Measurements from ENCODE around the gene CRYGN.

CRYGN gene

GRCh38 chr7:151457534-151457933, 17.6 kb upstream of the CRYGN start:
- H3K4me2 ChIP-seq = no peak overlapping the region
- H4K20me1 ChIP-seq (ENCODE audit: insufficient read depth) = no peaks in the 10 kb centered on the region
- no peak overlapping the region for H3K4me3 ChIP-seq (IDR thresholded peaks at IDR 0.05; ENCODE audit: insufficient read depth, low read depth, low read length)
- H2AFZ ChIP-seq (ENCODE audit: low read depth) = no peak overlapping the region
- H3K9ac ChIP-seq = no peak overlapping the region
- H3K79me2 ChIP-seq (ENCODE audit: insufficient read depth, low read depth) = no peaks in the 10 kb centered on the region
- H3K36me3 ChIP-seq (ENCODE audit: insufficient read depth) = no peaks in the 10 kb centered on the region
- H3K27ac ChIP-seq = no peak overlapping the region
- no peaks in the 10 kb centered on the region for H3K27me3 ChIP-seq (ENCODE audit: insufficient read depth, low read depth)
- no peak for TF ChIP-seq CTCF (conservative IDR thresholded peaks at IDR 0.05; ENCODE audit: low read depth, low read length)
- H3K4me1 ChIP-seq (ENCODE audit: low read depth, poor library complexity, severe bottlenecking) = no peaks in the 10 kb centered on the region

GRCh38 chr7:151456782-151457181, 16.8 kb upstream of the CRYGN start:
- H3K9ac ChIP-seq = no peak overlapping the region
- no peak overlapping the region for H3K4me3 ChIP-seq (IDR thresholded peaks at IDR 0.05; ENCODE audit: insufficient read depth, low read depth, low read length)
- H3K27ac ChIP-seq = no peak overlapping the region
- H3K79me2 ChIP-seq (ENCODE audit: insufficient read depth, low read depth) = no peaks in the 10 kb centered on the region
- H3K27me3 ChIP-seq (ENCODE audit: insufficient read depth, low read depth) = no peaks in the 10 kb centered on the region
- no peak for TF ChIP-seq CTCF (conservative IDR thresholded peaks at IDR 0.05; ENCODE audit: low read depth, low read length)
- H3K36me3 ChIP-seq (ENCODE audit: insufficient read depth) = no peaks in the 10 kb centered on the region
- no peaks in the 10 kb centered on the region for H3K4me1 ChIP-seq (ENCODE audit: low read depth, poor library complexity, severe bottlenecking)
- H4K20me1 ChIP-seq (ENCODE audit: insufficient read depth) = no peaks in the 10 kb centered on the region
- H2AFZ ChIP-seq (ENCODE audit: low read depth) = no peak overlapping the region
- H3K4me2 ChIP-seq = no peak overlapping the region

DNA sequence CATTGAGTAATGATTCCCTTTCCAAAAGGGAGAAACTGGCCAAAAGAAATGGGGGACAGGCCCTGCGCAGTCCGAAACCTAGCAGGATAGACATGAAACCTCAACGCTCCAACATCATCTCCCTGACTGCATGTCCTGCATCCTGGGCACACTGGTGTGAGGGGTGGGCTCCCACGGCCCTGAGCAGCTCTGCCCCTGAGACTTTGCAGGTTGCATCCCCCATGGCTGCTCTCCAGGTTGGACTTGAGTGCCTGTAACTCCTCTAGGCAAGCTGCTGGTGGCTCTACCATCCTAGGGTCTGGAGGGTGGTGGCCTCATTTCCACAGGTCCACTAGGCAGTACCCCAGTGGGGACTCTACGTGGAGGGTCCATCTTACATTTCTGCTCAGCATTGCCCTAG, 16.3 kb upstream of the CRYGN start:
- H2AFZ ChIP-seq (ENCODE audit: low read depth) = no peak overlapping the region
- H3K9ac ChIP-seq = no peak overlapping the region
- H3K4me2 ChIP-seq = no peak overlapping the region
- H3K27ac ChIP-seq = no peak overlapping the region
- no peaks in the 10 kb centered on the region for H3K79me2 ChIP-seq (ENCODE audit: insufficient read depth, low read depth)
- TF ChIP-seq CTCF (conservative IDR thresholded peaks at IDR 0.05; ENCODE audit: low read depth, low read length) = no peak
- H4K20me1 ChIP-seq (ENCODE audit: insufficient read depth) = no peaks in the 10 kb centered on the region
- no peaks in the 10 kb centered on the region for H3K4me1 ChIP-seq (ENCODE audit: low read depth, poor library complexity, severe bottlenecking)
- H3K36me3 ChIP-seq (ENCODE audit: insufficient read depth) = no peaks in the 10 kb centered on the region
- no peak overlapping the region for H3K4me3 ChIP-seq (IDR thresholded peaks at IDR 0.05; ENCODE audit: insufficient read depth, low read depth, low read length)
- H3K27me3 ChIP-seq (ENCODE audit: insufficient read depth, low read depth) = no peaks in the 10 kb centered on the region

DNA sequence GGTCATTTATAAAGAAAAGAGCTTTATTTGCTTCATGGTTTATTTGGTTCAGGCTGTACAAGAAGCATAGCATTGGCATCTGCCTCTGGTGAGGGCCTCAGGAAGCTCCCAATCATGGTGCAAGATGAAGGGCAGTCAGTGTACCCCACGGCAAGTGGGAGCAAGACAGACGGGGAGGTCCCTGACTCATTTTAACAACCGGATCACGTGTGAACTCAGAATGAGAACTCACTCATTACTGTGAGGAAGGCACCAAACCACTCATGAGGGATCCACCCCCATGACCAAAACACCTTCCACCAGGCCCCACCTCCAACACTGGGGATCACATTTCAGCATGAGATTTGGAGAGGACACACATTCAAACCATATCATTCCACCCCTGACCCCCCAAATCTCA, 15.7 kb upstream of the CRYGN start:
- Histone ChIP-seq H3K4me3 (IDR thresholded peaks at IDR 0.05; ENCODE audit: insufficient read depth, low read depth, low read length) (no peak overlapping the region), H3K27me3 (ENCODE audit: insufficient read depth, low read depth) (no peaks in the 10 kb centered on the region), H3K27ac (no peak overlapping the region), H3K4me1 (ENCODE audit: low read depth, poor library complexity, severe bottlenecking) (no peaks in the 10 kb centered on the region), H3K9ac (no peak overlapping the region), H3K79me2 (ENCODE audit: insufficient read depth, low read depth) (no peaks in the 10 kb centered on the region), H3K36me3 (ENCODE audit: insufficient read depth) (no peaks in the 10 kb centered on the region), H2AFZ (ENCODE audit: low read depth) (no peak overlapping the region), H3K4me2 (no peak overlapping the region), H4K20me1 (ENCODE audit: insufficient read depth) (no peaks in the 10 kb centered on the region)
- TF ChIP-seq CTCF (conservative IDR thresholded peaks at IDR 0.05; ENCODE audit: low read depth, low read length) = no peak

Data from KMS-11 (cell line).